ENCODE data around the gene RNF157. TPM values are rescaled to one million over a fixed set of nuclear protein-coding genes. Genes with fewer than 3 reads are reported as not detected.

The RNF157 gene
- total and polyA plus RNA-seq, 10 of the 15 experiments (the other 5 are each of a cell fraction or from before 2014, with no cell fraction given), result 1.4 to 15.9 (median 9.6) TPM

DNA sequence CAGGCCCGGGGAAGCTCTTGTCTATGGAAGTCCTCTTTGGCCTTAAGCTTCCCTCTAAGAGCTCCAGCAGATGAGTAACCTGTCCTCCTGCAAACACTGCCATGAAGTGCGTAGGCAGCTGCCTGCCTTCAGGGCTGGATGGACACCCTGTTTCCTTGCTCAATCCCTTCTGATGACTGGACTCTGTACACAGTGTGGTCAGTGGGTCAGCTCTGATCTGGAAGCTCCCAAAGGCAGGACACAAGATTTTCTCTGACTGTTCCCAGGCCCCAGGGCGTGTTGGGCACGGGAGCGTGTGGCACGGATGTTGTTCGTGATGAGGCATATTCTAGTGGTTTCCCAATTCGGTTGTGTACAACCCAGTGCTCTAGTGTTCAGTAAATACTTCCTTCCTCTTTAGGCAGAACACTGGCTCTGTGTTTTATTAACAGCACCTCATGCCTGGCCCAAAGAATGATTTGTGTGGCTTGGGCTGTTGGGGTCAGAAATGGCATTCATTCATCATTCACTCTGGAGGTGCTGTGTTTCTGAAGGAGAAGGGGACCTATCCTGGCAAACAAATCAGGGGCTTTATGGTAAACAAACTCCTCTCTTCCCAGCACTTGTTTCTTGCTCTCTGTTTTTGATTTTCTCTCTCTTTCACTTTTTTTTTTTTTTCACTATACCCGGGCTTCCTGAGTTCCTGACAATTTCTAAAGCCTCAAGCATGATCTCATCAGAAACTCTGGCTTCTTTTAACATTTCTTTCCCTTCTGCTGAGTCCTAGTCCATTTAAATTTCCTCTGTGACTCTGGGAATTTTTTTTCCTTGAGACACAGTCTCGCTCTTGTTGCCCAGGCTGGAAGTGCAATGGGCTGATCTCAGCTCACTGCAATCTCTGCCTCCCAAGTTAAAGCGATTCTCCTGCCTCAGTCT is 12.0 kb upstream of the RNF157 start (continued):
- TF ChIP-seq, protein P1, sequence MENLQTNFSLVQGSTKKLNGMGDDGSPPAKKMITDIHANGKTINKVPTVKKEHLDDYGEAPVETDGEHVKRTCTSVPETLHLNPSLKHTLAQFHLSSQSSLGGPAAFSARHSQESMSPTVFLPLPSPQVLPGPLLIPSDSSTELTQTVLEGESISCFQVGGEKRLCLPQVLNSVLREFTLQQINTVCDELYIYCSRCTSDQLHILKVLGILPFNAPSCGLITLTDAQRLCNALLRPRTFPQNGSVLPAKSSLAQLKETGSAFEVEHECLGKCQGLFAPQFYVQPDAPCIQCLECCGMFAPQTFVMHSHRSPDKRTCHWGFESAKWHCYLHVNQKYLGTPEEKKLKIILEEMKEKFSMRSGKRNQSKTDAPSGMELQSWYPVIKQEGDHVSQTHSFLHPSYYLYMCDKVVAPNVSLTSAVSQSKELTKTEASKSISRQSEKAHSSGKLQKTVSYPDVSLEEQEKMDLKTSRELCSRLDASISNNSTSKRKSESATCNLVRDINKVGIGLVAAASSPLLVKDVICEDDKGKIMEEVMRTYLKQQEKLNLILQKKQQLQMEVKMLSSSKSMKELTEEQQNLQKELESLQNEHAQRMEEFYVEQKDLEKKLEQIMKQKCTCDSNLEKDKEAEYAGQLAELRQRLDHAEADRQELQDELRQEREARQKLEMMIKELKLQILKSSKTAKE (IDR thresholded peaks at IDR 0.05; ENCODE audit: low read depth, poor library complexity, severe bottlenecking), result no peak
- TF ChIP-seq, protein P2, sequence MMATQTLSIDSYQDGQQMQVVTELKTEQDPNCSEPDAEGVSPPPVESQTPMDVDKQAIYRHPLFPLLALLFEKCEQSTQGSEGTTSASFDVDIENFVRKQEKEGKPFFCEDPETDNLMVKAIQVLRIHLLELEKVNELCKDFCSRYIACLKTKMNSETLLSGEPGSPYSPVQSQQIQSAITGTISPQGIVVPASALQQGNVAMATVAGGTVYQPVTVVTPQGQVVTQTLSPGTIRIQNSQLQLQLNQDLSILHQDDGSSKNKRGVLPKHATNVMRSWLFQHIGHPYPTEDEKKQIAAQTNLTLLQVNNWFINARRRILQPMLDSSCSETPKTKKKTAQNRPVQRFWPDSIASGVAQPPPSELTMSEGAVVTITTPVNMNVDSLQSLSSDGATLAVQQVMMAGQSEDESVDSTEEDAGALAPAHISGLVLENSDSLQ (IDR thresholded peaks at IDR 0.05), result no peak
- TF ChIP-seq FOXM1 (IDR thresholded peaks at IDR 0.05; ENCODE audit: low read depth, low read length), result no peak
- no peak for TF ChIP-seq ZNF622 (IDR thresholded peaks at IDR 0.05)
- TF ChIP-seq ZNF274 (IDR thresholded peaks at IDR 0.05; ENCODE audit: insufficient read depth, insufficient read length), result no peak
- peak; percentile 40 for TF ChIP-seq FOXK2 (IDR thresholded peaks at IDR 0.05)
- TF ChIP-seq TAF1 (IDR thresholded peaks at IDR 0.05; ENCODE audit: borderline replicate concordance, low read depth, low read length), result 0 out of 2 replicates have a peak, but pooled peaks have one; percentile 18
- TF ChIP-seq ESRRA (IDR thresholded peaks at IDR 0.05; ENCODE audit: low read length), result no peak
- no peak for TF ChIP-seq ZNF217 (IDR thresholded peaks at IDR 0.05)
- no peak for TF ChIP-seq SMC3 (IDR thresholded peaks at IDR 0.05; ENCODE audit: borderline replicate concordance, low read length)
- 0 out of 2 replicates have a peak, but pooled peaks have one; percentile 68 for TF ChIP-seq MTA3 (IDR thresholded peaks at IDR 0.05; ENCODE audit: borderline replicate concordance, low read length)
- TF ChIP-seq, protein P3, sequence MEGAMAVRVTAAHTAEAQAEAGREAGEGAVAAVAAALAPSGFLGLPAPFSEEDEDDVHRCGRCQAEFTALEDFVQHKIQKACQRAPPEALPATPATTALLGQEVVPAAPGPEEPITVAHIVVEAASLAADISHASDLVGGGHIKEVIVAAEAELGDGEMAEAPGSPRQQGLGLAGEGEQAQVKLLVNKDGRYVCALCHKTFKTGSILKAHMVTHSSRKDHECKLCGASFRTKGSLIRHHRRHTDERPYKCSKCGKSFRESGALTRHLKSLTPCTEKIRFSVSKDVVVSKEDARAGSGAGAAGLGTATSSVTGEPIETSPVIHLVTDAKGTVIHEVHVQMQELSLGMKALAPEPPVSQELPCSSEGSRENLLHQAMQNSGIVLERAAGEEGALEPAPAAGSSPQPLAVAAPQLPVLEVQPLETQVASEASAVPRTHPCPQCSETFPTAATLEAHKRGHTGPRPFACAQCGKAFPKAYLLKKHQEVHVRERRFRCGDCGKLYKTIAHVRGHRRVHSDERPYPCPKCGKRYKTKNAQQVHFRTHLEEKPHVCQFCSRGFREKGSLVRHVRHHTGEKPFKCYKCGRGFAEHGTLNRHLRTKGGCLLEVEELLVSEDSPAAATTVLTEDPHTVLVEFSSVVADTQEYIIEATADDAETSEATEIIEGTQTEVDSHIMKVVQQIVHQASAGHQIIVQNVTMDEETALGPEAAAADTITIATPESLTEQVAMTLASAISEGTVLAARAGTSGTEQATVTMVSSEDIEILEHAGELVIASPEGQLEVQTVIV (IDR thresholded peaks at IDR 0.05; ENCODE audit: borderline replicate concordance, partially characterized antibody), result no peak
- no peak for TF ChIP-seq FOS (IDR thresholded peaks at IDR 0.05; ENCODE audit: borderline replicate concordance, extremely low read depth, insufficient read length)
- no peak for TF ChIP-seq TARDBP (IDR thresholded peaks at IDR 0.05; ENCODE audit: borderline replicate concordance)
- TF ChIP-seq NFXL1 (IDR thresholded peaks at IDR 0.05; ENCODE audit: borderline replicate concordance), result no peak

All from GM12878 (cell line).